Type B pancreatic cell (in vitro differentiated cells): Measurements from ENCODE around the gene MYH1. TPM values are rescaled to one million over a fixed set of nuclear protein-coding genes. Genes with fewer than 3 reads are reported as not detected.

Experiments used
- DNase-seq: peaks from one replicate; pipeline ENCODE4 v3.0.0; 2021; ENCODE audit warnings: mixed read lengths; ENCODE audit not compliant: unreplicated experiment; ENCODE audit errors: extremely low spot score
- H3K27ac Mint-ChIP-seq: 2 replicates; pipeline ENCODE4 v1.8.0; 2021; ENCODE audit warnings: mild to moderate bottlenecking, mixed read lengths
- H3K27me3 Mint-ChIP-seq: 2 replicates; pipeline ENCODE4 v1.8.0; 2021; ENCODE audit warnings: mixed read lengths
- H3K36me3 Mint-ChIP-seq: 2 replicates; pipeline ENCODE4 v1.8.0; 2021; ENCODE audit warnings: mixed read lengths
- H3K4me1 Mint-ChIP-seq: one replicate; pipeline ENCODE4 v1.8.0; 2021; ENCODE audit warnings: mixed read lengths; ENCODE audit not compliant: unreplicated experiment
- H3K4me3 Mint-ChIP-seq: 2 replicates; pipeline ENCODE4 v1.8.0; 2021; ENCODE audit warnings: mild to moderate bottlenecking, mixed read lengths
- H3K9me3 Mint-ChIP-seq: 2 replicates; pipeline ENCODE4 v1.8.0; 2021; ENCODE audit warnings: mixed read lengths
- total RNA-seq: library from RNA; stranded (reverse); gene quantifications from 2 replicates; pipeline ENCODE4 v1.2.1, GENCODE V29; 2021; ENCODE audit warnings: low replicate concordance
- TF ChIP-seq, protein P1 (sequence below): fragments of 200-600 bp; sonication (generic); conservative IDR thresholded peaks from 2 replicates; pipeline ENCODE4 v1.5.0; 2021; ENCODE audit warnings: antibody characterized with exemption, mild to moderate bottlenecking

Gene MYH1
- total RNA-seq, 1 donor from 2014 or later: not detected

DNA sequence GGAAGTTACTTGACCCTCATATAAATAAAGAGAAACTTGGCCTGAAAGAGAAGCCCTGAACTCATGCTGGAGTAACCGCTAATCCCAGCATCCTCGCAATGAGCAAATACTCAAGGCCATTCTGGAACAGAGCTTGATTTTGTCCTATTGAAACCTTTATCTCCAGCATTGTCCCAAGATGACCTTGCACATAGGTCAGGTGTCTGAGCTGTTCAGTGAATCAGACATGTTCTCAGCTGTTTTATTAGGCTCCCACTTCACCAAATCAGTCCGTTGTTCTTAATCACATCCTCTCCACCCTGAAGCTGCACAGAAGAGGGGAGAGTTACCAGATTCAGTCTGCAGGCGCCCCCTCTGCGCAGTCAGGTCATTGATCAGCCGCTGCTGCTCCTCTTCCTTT lies 9.1 kb upstream of the MYH1 start:
- peaks cover 3% of the 10 kb centered on the region for H3K27me3 Mint-ChIP-seq
- no peaks in the 10 kb centered on the region for H3K36me3 Mint-ChIP-seq
- no peaks in the 10 kb centered on the region for H3K9me3 Mint-ChIP-seq
- no peak overlapping the region for H3K27ac Mint-ChIP-seq
- no peaks in the 10 kb centered on the region for H3K4me1 Mint-ChIP-seq
- no peak for DNase-seq
- no peak overlapping the region for H3K4me3 Mint-ChIP-seq
- TF ChIP-seq, protein P1, sequence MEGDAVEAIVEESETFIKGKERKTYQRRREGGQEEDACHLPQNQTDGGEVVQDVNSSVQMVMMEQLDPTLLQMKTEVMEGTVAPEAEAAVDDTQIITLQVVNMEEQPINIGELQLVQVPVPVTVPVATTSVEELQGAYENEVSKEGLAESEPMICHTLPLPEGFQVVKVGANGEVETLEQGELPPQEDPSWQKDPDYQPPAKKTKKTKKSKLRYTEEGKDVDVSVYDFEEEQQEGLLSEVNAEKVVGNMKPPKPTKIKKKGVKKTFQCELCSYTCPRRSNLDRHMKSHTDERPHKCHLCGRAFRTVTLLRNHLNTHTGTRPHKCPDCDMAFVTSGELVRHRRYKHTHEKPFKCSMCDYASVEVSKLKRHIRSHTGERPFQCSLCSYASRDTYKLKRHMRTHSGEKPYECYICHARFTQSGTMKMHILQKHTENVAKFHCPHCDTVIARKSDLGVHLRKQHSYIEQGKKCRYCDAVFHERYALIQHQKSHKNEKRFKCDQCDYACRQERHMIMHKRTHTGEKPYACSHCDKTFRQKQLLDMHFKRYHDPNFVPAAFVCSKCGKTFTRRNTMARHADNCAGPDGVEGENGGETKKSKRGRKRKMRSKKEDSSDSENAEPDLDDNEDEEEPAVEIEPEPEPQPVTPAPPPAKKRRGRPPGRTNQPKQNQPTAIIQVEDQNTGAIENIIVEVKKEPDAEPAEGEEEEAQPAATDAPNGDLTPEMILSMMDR: no peak

DNA sequence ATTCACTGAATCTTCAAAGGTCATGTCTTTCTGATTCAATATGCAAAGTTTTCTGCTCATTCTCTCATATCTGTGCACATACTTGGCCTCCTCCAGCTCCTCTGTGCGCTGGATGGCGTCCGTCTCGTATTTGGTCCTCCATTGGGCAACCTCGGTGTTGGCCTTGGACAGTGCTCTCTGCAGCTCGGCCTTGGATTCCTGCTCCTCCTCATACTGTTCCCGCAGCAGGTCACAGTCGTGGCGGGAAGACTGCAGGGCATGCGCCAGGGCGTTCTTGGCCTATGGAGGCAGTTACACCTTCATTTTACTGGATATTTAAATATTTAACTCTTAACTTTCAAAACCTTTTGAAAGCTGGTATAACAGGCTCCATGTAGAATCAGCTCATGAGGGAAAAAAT lies 8.2 kb upstream of the MYH1 start:
- TF ChIP-seq, protein P1: no peak
- H3K36me3 Mint-ChIP-seq: no peaks in the 10 kb centered on the region
- no peak for DNase-seq
- H3K4me3 Mint-ChIP-seq: no peak overlapping the region
- H3K27ac Mint-ChIP-seq: no peak overlapping the region
- no peaks in the 10 kb centered on the region for H3K9me3 Mint-ChIP-seq
- H3K4me1 Mint-ChIP-seq: no peaks in the 10 kb centered on the region
- peaks cover 3% of the 10 kb centered on the region for H3K27me3 Mint-ChIP-seq

DNA sequence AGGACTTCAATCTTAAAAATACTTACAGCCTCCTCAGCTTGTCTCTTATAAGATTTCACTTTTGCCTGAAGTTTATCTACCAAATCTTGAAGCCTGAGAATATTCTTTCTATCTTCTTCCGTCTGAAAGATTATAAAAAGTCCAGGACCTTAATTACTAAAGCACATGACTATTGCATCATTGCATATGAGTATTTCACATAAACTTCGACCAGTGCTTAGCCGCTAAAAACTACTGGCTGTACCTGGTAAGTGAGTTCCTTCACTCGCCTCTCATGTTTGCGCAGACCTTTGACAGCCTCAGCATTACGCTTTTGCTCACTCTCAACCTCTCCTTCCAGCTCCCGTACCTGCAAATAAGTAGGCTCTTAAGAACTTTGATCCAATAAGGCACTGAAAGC lies 4.7 kb upstream of the MYH1 start:
- H3K9me3 Mint-ChIP-seq: no peaks in the 10 kb centered on the region
- H3K4me1 Mint-ChIP-seq: no peaks in the 10 kb centered on the region
- H3K27me3 Mint-ChIP-seq: peaks cover 15% of the 10 kb centered on the region

DNA sequence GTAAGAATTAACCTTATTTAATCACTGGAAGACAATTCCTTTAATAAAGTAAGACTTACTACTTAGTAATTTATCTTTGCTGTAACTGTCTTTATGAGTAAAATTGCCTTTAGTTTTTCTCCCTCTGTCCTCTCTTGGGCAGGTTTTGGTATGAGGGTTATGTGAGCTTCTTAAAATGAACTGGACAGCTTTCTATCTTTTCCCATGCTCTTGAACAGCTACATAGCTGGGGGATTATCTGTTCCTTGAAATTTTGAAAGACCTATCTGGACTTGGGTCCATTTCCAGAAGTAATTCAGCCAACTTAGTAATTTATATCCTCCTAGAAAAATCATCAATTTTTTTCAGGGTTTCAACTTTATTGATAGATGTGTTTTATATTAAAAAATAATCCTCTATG lies 3.6 kb upstream of the MYH1 start:
- Mint-ChIP-seq H3K27ac (no peak overlapping the region), H3K4me1 (no peaks in the 10 kb centered on the region), H3K36me3 (no peaks in the 10 kb centered on the region), H3K9me3 (no peaks in the 10 kb centered on the region), H3K27me3 (peaks cover 18% of the 10 kb centered on the region), H3K4me3 (no peak overlapping the region)
- TF ChIP-seq, protein P1: no peak
- DNase-seq: no peak

More for the DNA sequence above, 4.7 kb upstream of the MYH1 start:
- TF ChIP-seq, protein P1: no peak
- no peak for DNase-seq
- Mint-ChIP-seq H3K4me3 (no peak overlapping the region), H3K27ac (no peak overlapping the region), H3K36me3 (no peaks in the 10 kb centered on the region)

DNA sequence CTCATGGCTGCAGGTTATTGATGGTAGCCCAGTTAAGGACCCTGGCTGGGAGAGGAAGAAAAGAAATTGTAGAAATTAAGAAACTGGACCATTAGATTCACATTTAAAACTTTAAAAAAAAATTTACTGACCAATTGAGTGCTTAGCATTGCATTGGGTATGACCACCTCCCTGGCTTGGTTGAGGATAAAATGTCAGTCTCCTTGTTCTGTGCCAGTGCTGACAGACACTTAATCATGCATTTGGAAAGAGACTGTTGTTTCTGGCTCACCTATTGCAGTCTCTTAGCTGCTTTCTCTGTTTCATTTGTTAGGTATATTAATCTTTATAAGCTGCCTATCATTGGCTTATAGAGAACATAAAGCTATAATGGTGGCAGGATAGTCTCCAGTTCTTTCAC lies 1.7 kb downstream of the MYH1 start:
- TF ChIP-seq, protein P1: no peak
- no peak for DNase-seq
- H3K4me3 Mint-ChIP-seq: no peak overlapping the region
- no peak overlapping the region for H3K27ac Mint-ChIP-seq
- H3K4me1 Mint-ChIP-seq: no peaks in the 10 kb centered on the region
- no peaks in the 10 kb centered on the region for H3K9me3 Mint-ChIP-seq
- H3K36me3 Mint-ChIP-seq: no peaks in the 10 kb centered on the region
- H3K27me3 Mint-ChIP-seq: peaks cover 15% of the 10 kb centered on the region

DNA sequence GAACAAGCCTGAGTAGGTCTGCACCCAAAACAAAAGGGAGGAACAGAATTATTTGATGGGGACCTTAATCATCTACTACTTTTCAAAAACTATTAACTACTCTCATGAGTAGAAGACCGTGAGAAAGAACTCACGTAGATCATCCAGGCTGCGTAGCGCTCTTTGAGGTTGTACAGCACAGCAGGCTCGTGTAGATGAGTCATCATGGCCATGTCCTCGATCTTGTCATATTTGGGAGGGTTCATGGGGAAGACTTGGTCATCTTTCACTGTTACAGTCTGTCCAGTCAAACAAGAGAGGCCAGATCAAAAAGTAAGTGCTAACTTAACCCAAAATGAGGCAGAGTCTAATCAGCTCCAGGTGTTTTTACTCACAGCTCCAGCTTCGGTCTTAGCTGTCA lies 2.3 kb downstream of the MYH1 start:
- TF ChIP-seq, protein P1: no peak
- Mint-ChIP-seq H3K4me1 (no peaks in the 10 kb centered on the region), H3K27ac (no peak overlapping the region), H3K27me3 (peaks cover 15% of the 10 kb centered on the region), H3K36me3 (no peaks in the 10 kb centered on the region), H3K9me3 (no peaks in the 10 kb centered on the region), H3K4me3 (no peak overlapping the region)
- no peak for DNase-seq
